Thyroid gland (tissue), 4 donors: ENCODE measurements around the gene CD300C. TPM values are rescaled to one million over a fixed set of nuclear protein-coding genes. Genes with fewer than 3 reads are reported as not detected.

Source experiments
- DNase-seq, 2 donors: peaks; one replicate each; pipeline ENCODE4 v3.0.0-alpha.2; 2019
- H3K27ac ChIP-seq, 3 donors: fragments of 200-600 bp; sonication (generic); 1 replicate in 2 of 3; 2 replicates in 1 of 3; pipeline ENCODE4 v1.5.1; 2016 to 2019; ENCODE audit warnings: mild to moderate bottlenecking in 1 of 3, moderate library complexity in 1 of 3
- H3K27me3 ChIP-seq: fragments of 200-600 bp; sonication (generic); one replicate; pipeline ENCODE4 v1.5.1; 2019
- H3K36me3 ChIP-seq, 2 donors: fragments of 200-600 bp; sonication (generic); one replicate each; pipeline ENCODE4 v1.5.1; 2016 to 2019
- H3K4me1 ChIP-seq, 2 donors: fragments of 200-600 bp; sonication (generic); one replicate each; pipeline ENCODE4 v1.5.1; 2017 to 2019
- H3K4me3 ChIP-seq, 3 donors: fragments of 200-600 bp; sonication (generic); replicated peaks in 1 of 3; 1 replicate in 2 of 3; 2 replicates in 1 of 3; pipeline ENCODE4 v1.5.1; 2016; ENCODE audit warnings: mild to moderate bottlenecking in 1 of 3
- H3K9me3 ChIP-seq: fragments of 200-600 bp; sonication (generic); one replicate; pipeline ENCODE4 v1.5.1; 2017
- POLR2A ChIP-seq, 2 donors: fragments of 450-650 bp; IDR thresholded peaks; one replicate each; pipeline ENCODE4 v1.6.1; 2017; ENCODE audit warnings: antibody characterized with exemption in 2 of 2, mild to moderate bottlenecking in 2 of 2, moderate library complexity in 1 of 2
- WGBS, 2 donors: methylation state at CpG; one replicate each; pipeline ENCODE4 v1.1.5; 2017; 5-methylcytosine and 5-hydroxymethylcytosine counted together
- intact Hi-C: fragments of 100-400 bp; cut with DNase I; formaldehyde crosslinking; loops from one replicate; pipeline ENCODE4 v1.15.1; 2023
- total RNA-seq, 4 donors: library from RNA; depleted of rRNA; stranded (reverse); fragments of >200 nt; gene quantifications; one replicate each; pipeline ENCODE4 v1.2.3, GENCODE V29; 2016
- TF ChIP-seq, protein P1 (sequence below), 6 experiments: fragments of 200-600 bp in 3 of 6; fragments of 450-650 bp in 3 of 6; sonication (generic) in 3 of 6; IDR thresholded peaks; one replicate each; pipeline ENCODE4 v1.5.1; 2016 to 2019; ENCODE audit warnings: antibody characterized with exemption in 6 of 6, mild to moderate bottlenecking in 2 of 6, inconsistent platforms in 1 of 6, moderate library complexity in 1 of 6

The CD300C gene
- total RNA-seq, 4 donors from 2014 or later, result 0.45 to 1.2 (median 1.1) TPM; not detected in 1

DNA sequence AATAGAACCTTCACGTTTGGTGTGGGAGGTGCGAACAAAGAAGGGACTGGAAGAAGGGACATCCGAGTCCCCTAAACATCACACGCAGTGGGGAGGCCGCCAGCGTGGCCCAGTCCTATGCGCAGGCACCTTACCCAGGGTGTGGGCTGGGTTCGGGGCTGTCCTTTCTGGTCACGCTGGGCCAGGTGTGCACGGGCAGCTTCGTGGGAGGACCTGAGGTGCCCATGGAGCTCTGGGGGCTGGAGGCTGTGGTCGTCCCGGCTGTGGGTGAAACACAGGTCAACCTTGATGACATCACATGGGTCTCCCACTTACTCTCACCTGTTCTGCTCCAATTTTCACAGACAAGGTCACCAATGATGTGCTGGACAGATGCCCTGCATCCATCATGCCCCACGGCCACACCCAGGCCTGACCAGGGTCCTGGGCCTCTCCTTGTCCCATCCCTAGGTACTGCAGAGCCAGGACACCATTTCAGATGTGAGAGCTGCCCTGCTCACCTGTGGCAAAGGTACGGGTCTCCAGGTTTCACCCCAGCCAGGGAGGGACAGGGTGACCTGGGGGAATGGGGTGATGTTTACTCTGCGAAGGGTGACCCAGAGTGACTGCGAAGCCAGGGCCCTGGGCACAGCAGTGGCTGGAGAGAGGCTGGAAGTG lies 3.1 kb downstream of the CD300C start:
- Histone ChIP-seq H3K9me3 (no peaks in the 10 kb centered on the region), H3K4me1 (peaks cover 0 to 8% of the 10 kb centered on the region in 2 donors), H3K36me3 (no peaks in the 10 kb centered on the region), H3K4me3 (no peak overlapping the region), H3K27ac (no peak overlapping the region), H3K27me3 (no peaks in the 10 kb centered on the region)
- DNase-seq, result no peak
- WGBS, 2 donors, result 91 to 94% methylated on average over 15 to 16 of the region's 17 CpGs
- intact Hi-C loops, result no loop called here
- no peak for TF ChIP-seq POLR2A (IDR thresholded peaks at IDR 0.05)
- TF ChIP-seq, protein P1, sequence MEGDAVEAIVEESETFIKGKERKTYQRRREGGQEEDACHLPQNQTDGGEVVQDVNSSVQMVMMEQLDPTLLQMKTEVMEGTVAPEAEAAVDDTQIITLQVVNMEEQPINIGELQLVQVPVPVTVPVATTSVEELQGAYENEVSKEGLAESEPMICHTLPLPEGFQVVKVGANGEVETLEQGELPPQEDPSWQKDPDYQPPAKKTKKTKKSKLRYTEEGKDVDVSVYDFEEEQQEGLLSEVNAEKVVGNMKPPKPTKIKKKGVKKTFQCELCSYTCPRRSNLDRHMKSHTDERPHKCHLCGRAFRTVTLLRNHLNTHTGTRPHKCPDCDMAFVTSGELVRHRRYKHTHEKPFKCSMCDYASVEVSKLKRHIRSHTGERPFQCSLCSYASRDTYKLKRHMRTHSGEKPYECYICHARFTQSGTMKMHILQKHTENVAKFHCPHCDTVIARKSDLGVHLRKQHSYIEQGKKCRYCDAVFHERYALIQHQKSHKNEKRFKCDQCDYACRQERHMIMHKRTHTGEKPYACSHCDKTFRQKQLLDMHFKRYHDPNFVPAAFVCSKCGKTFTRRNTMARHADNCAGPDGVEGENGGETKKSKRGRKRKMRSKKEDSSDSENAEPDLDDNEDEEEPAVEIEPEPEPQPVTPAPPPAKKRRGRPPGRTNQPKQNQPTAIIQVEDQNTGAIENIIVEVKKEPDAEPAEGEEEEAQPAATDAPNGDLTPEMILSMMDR (IDR thresholded peaks at IDR 0.05), result no peak

- no peak overlapping the region for H3K27ac ChIP-seq
- no peaks in the 10 kb centered on the region for H3K9me3 ChIP-seq
- TF ChIP-seq, protein P1 (IDR thresholded peaks at IDR 0.05), result no peak
- no peak for TF ChIP-seq POLR2A (IDR thresholded peaks at IDR 0.05)
- peaks cover 0 to 8% of the 10 kb centered on the region in 2 donors for H3K4me1 ChIP-seq
- no peaks in the 10 kb centered on the region for H3K36me3 ChIP-seq
- no peak for DNase-seq
- intact Hi-C loops, result no loop called here
- WGBS, 2 donors, result 88 to 90% methylated on average over 5 of the region's 5 CpGs
- H3K27me3 ChIP-seq, result no peaks in the 10 kb centered on the region
- H3K4me3 ChIP-seq, result no peak overlapping the region
Measured at GRCh38 chr17:74542166-74542565, 3.7 kb downstream of the CD300C start.

- no peaks in the 10 kb centered on the region for H3K36me3 ChIP-seq
- no peak for TF ChIP-seq POLR2A (IDR thresholded peaks at IDR 0.05)
- TF ChIP-seq, protein P1 (IDR thresholded peaks at IDR 0.05), result no peak
- peaks cover 0 to 8% of the 10 kb centered on the region in 2 donors for H3K4me1 ChIP-seq
- intact Hi-C loops, result no loop called here
- no peak for DNase-seq
- no peaks in the 10 kb centered on the region for H3K9me3 ChIP-seq
- H3K4me3 ChIP-seq, result no peak overlapping the region
- no peaks in the 10 kb centered on the region for H3K27me3 ChIP-seq
- H3K27ac ChIP-seq, result no peak overlapping the region
- WGBS, 2 donors, result 85 to 87% methylated on average over 21 of the region's 23 CpGs
Measured at GRCh38 chr17:74541176-74542111, 4.5 kb downstream of the CD300C start.

DNA sequence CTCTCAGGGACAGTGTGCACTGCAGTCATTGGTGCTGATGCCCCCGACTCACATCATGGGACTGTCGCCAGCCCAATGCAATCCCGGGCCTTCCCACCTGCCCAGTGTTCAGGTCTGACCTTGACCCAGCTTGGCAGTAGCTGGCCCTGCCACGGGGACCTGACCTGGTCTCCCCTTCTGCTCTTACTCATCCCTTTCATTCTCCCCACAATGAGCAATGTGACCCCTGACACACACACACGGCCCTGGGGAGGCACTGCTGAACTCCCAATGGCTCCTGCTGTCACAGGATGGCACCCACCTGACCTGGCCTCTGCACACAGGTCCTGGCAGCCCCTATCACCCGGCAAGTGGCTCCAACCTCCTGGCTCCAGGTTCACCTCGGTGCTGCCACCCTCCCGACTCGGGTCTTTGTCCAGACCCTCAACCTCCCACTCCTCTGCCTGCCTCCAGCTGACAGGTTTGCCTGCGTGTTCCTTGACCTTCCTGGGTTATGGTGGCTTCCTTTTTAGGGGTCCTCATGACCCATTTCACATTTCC lies 6.6 kb downstream of the CD300C start:
- Histone ChIP-seq H3K4me1 (no peaks in the 10 kb centered on the region), H3K36me3 (no peaks in the 10 kb centered on the region), H3K27me3 (no peaks in the 10 kb centered on the region), H3K4me3 (no peak overlapping the region), H3K27ac (no peak overlapping the region), H3K9me3 (no peaks in the 10 kb centered on the region)
- WGBS, 2 donors, result 80 to 83% methylated on average over 10 of the region's 10 CpGs
- DNase-seq, result no peak
- no peak for TF ChIP-seq POLR2A (IDR thresholded peaks at IDR 0.05)
- TF ChIP-seq, protein P1 (IDR thresholded peaks at IDR 0.05), result no peak
- intact Hi-C loops, result no loop called here
